ENCODE data around the gene MCEMP1. TPM values are rescaled to one million over a fixed set of nuclear protein-coding genes. Genes with fewer than 3 reads are reported as not detected.

The MCEMP1 gene
- not detected for total RNA-seq

- peaks cover 33% of the 10 kb centered on the region for H3K27me3 Mint-ChIP-seq
- DNase-seq, result no peak
- no peak within 1 kb of the TSS for H3K27ac Mint-ChIP-seq
- H3K36me3 Mint-ChIP-seq, result peaks cover 3% of the 10 kb centered on the region
- H3K4me3 Mint-ChIP-seq, result no peak within 1 kb of the TSS
- H3K4me1 Mint-ChIP-seq (ENCODE audit: low read depth), result peaks cover 48% of the 10 kb centered on the region
- POLR2A ChIA-PET, result no interaction called here
- intact Hi-C loops (cut with micrococcal nuclease), result loop anchor here (10.0 kb wide), 1 partner anchor 292 kb away; no protein-coding TSS in a partner anchor
- peaks cover 2% of the 10 kb centered on the region for H3K9me3 Mint-ChIP-seq
- CTCF ChIA-PET, result interaction anchor here (0.7 to 1.5 kb wide), 4 partner anchors 14 to 192 kb away, joined by 3 to 9 read pairs (median 4); no protein-coding TSS in a partner anchor
Measured at GRCh38 chr19:7676854-7677253, at the start of gene MCEMP1. Gene MCEMP1 (plus strand): TSS chr19:7677090. CDS start chr19:7677121, 31 bp downstream.

- POLR2A ChIA-PET, result no interaction called here
- Mint-ChIP-seq H3K4me1 (ENCODE audit: low read depth) (peaks cover 33% of the 10 kb centered on the region), H3K9me3 (no peaks in the 10 kb centered on the region), H3K4me3 (peak overlapping the region; percentile 1), H3K36me3 (peaks cover 22% of the 10 kb centered on the region), H3K27ac (no peak overlapping the region), H3K27me3 (no peaks in the 10 kb centered on the region)
- CTCF ChIA-PET, result interaction anchor here (1.5 kb wide), 1 partner anchor 59 kb away, joined by 3 read pairs; no protein-coding TSS in a partner anchor
- intact Hi-C loops (cut with micrococcal nuclease), result no loop called here
- no peak for DNase-seq
Measured at GRCh38 chr19:7627166-7627565, 49.7 kb upstream of the MCEMP1 start.

- intact Hi-C loops (cut with micrococcal nuclease), result loop anchor here (1.0 kb wide), 1 partner anchor 9 kb away; the partner anchor contains the start of gene STXBP2
- DNase-seq, result no peak
- peaks cover 14% of the 10 kb centered on the region for H3K36me3 Mint-ChIP-seq
- CTCF ChIA-PET, result interaction anchor here (0.6 to 2.7 kb wide), 3 partner anchors 52 to 820 kb away, joined by 3 to 17 read pairs (median 14); partner anchors contain the start of gene TRAPPC5
- H3K27me3 Mint-ChIP-seq, result no peaks in the 10 kb centered on the region
- POLR2A ChIA-PET, result interaction anchor here (1.0 to 1.4 kb wide), 5 partner anchors 9 to 315 kb away, joined by 3 to 10 read pairs (median 4); partner anchors contain the start of genes TIMM44 and TRAPPC5
- no peaks in the 10 kb centered on the region for H3K9me3 Mint-ChIP-seq
- H3K27ac Mint-ChIP-seq, result peak overlapping the region; percentile 93
- peaks cover 33% of the 10 kb centered on the region for H3K4me1 Mint-ChIP-seq (ENCODE audit: low read depth)
- peak overlapping the region; percentile 96 for H3K4me3 Mint-ChIP-seq
Measured at GRCh38 chr19:7628589-7629311, 48.1 kb upstream of the MCEMP1 start.

GRCh38 chr19:7629347-7630054 lies 47.4 kb upstream of the MCEMP1 start, which contains the start of the genes PET100 and XAB2:
Gene PET100 (plus strand): TSS chr19:7629793. CDS start chr19:7629834, 41 bp downstream.
Gene XAB2 (minus strand): TSS chr19:7629545. CDS start chr19:7629527, 18 bp downstream.
- Mint-ChIP-seq H3K27ac (peak within 1 kb of the TSS; percentile 93), H3K27me3 (no peaks in the 10 kb centered on the region), H3K36me3 (peaks cover 12% of the 10 kb centered on the region), H3K9me3 (no peaks in the 10 kb centered on the region), H3K4me1 (ENCODE audit: low read depth) (peaks cover 33% of the 10 kb centered on the region), H3K4me3 (peak within 1 kb of the TSS; percentile 96)
- DNase-seq, result peak; percentile 97
- POLR2A ChIA-PET, result interaction anchor here (0.5 to 1.4 kb wide), 8 partner anchors 8 to 314 kb away, joined by 3 to 10 read pairs (median 4); partner anchors contain the start of genes TIMM44 and TRAPPC5
- intact Hi-C loops (cut with micrococcal nuclease), result loop anchor here (1.0 kb wide), 1 partner anchor 8 kb away; the partner anchor contains the start of gene STXBP2
- CTCF ChIA-PET, result interaction anchor here (0.6 to 2.7 kb wide), 5 partner anchors 23 to 821 kb away, joined by 3 to 17 read pairs (median 3); partner anchors contain the start of gene TRAPPC5

GRCh38 chr19:7631577-7631976 lies 45.3 kb upstream of the MCEMP1 start:
- ChIA-PET POLR2A (no interaction called here), CTCF (no interaction called here)

GRCh38 chr19:7632340-7633203 lies 44.3 kb upstream of the MCEMP1 start:
- H3K9me3 Mint-ChIP-seq, result no peaks in the 10 kb centered on the region
- intact Hi-C loops (cut with micrococcal nuclease), result no loop called here
- POLR2A ChIA-PET, result no interaction called here

More at GRCh38 chr19:7631577-7631976, 45.3 kb upstream of the MCEMP1 start:
- no peaks in the 10 kb centered on the region for H3K9me3 Mint-ChIP-seq
- peaks cover 37% of the 10 kb centered on the region for H3K4me1 Mint-ChIP-seq (ENCODE audit: low read depth)
- intact Hi-C loops (cut with micrococcal nuclease), result no loop called here
- H3K4me3 Mint-ChIP-seq, result no peak overlapping the region
- peaks cover 12% of the 10 kb centered on the region for H3K36me3 Mint-ChIP-seq
- no peak overlapping the region for H3K27ac Mint-ChIP-seq
- DNase-seq, result no peak
- H3K27me3 Mint-ChIP-seq, result no peaks in the 10 kb centered on the region

GRCh38 chr19:7633698-7634097 lies 43.2 kb upstream of the MCEMP1 start, which contains the start of gene PCP2:
Gene PCP2 (minus strand): TSS chr19:7633719. CDS start chr19:7633457, 262 bp downstream.
- peaks cover 9% of the 10 kb centered on the region for H3K36me3 Mint-ChIP-seq
- no peaks in the 10 kb centered on the region for H3K27me3 Mint-ChIP-seq
- POLR2A ChIA-PET, result no interaction called here
- no peaks in the 10 kb centered on the region for H3K9me3 Mint-ChIP-seq
- DNase-seq, result no peak
- peaks cover 33% of the 10 kb centered on the region for H3K4me1 Mint-ChIP-seq (ENCODE audit: low read depth)
- no peak within 1 kb of the TSS for H3K4me3 Mint-ChIP-seq
- no peak within 1 kb of the TSS for H3K27ac Mint-ChIP-seq
- intact Hi-C loops (cut with micrococcal nuclease), result no loop called here
- CTCF ChIA-PET, result interaction anchor here (1.0 kb wide), 1 partner anchor 65 kb away, joined by 3 read pairs; no protein-coding TSS in a partner anchor

More at GRCh38 chr19:7632340-7633203, 44.3 kb upstream of the MCEMP1 start:
- no peak overlapping the region for H3K27ac Mint-ChIP-seq
- CTCF ChIA-PET, result no interaction called here
- peaks cover 37% of the 10 kb centered on the region for H3K4me1 Mint-ChIP-seq (ENCODE audit: low read depth)
- no peak for DNase-seq
- H3K4me3 Mint-ChIP-seq, result no peak overlapping the region
- H3K27me3 Mint-ChIP-seq, result no peaks in the 10 kb centered on the region
- peaks cover 9% of the 10 kb centered on the region for H3K36me3 Mint-ChIP-seq

DNA sequence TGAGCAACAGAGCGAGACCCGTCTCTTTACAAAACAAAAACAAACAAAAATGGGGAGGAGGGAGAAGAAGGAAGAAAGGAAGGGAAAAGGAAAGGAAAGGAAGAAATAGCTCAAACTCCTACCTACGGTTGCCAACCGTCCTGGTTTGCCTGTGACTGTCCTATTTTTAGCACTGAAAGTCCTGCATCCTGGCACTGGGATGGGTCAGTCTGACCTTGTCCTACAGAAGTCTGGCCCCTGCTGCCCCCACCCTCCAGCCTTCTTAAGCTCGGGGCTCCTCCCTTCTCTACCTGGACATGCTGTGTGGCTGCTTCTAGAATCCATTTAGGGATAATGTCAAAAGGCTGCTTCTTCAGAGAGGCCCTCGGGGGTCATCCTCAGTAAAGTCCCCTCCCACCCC lies 41.2 kb upstream of the MCEMP1 start:
- no peak for DNase-seq
- intact Hi-C loops (cut with micrococcal nuclease), result loop anchor here (5.0 kb wide), 2 partner anchors 47 to 287 kb away; partner anchors contain the start of genes SNAPC2 and TRAPPC5
- Mint-ChIP-seq H3K4me3 (no peak overlapping the region), H3K4me1 (ENCODE audit: low read depth) (peaks cover 31% of the 10 kb centered on the region), H3K9me3 (peaks cover 4% of the 10 kb centered on the region), H3K27me3 (no peaks in the 10 kb centered on the region), H3K27ac (no peak overlapping the region), H3K36me3 (peaks cover 7% of the 10 kb centered on the region)
- CTCF ChIA-PET, result interaction anchor here (1.7 kb wide), 2 partner anchors 45 to 67 kb away, joined by 5 read pairs; partner anchors contain the start of gene TRAPPC5
- POLR2A ChIA-PET, result no interaction called here

DNA sequence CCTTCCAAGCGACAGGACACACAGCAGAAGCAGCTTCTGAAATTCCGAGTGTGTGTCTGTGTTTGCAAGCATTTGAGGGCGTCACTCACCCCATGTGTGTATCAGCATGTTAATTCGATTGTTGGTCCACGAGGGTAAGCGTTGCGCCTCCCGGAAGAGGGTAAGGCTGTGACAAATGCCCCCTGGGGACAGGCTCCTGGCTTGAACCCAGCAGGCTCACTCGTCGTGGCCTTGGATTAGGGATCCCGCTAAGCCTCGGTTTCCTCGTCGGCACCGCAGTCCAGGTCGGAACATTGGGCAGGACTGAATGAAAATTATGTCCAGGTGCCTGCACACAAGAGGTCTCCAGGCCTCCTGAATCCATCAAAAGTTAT lies 40.6 kb upstream of the MCEMP1 start:
- no peak overlapping the region for H3K27ac Mint-ChIP-seq
- no peak for DNase-seq
- H3K27me3 Mint-ChIP-seq, result no peaks in the 10 kb centered on the region
- intact Hi-C loops (cut with micrococcal nuclease), result loop anchor here (5.0 kb wide), 2 partner anchors 46 to 286 kb away; partner anchors contain the start of genes SNAPC2 and TRAPPC5
- ChIA-PET CTCF (interaction anchor here (1.7 kb wide), 1 partner anchor 68 kb away, joined by 5 read pairs; no protein-coding TSS in a partner anchor), POLR2A (no interaction called here)
- H3K36me3 Mint-ChIP-seq, result peaks cover 7% of the 10 kb centered on the region
- H3K9me3 Mint-ChIP-seq, result peaks cover 4% of the 10 kb centered on the region
- peaks cover 29% of the 10 kb centered on the region for H3K4me1 Mint-ChIP-seq (ENCODE audit: low read depth)
- peak overlapping the region; percentile 79 for H3K4me3 Mint-ChIP-seq

- peaks cover 4% of the 10 kb centered on the region for H3K9me3 Mint-ChIP-seq
- intact Hi-C loops (cut with micrococcal nuclease), result loop anchor here (1.0 to 5.0 kb wide), 3 partner anchors 8 to 285 kb away; partner anchors contain the start of genes PET100, SNAPC2, TRAPPC5 and XAB2
- POLR2A ChIA-PET, result interaction anchor here (0.6 kb wide), 1 partner anchor 13 kb away, joined by 3 read pairs; no protein-coding TSS in a partner anchor
- peak; percentile 95 for DNase-seq
- H3K4me3 Mint-ChIP-seq, result peak within 1 kb of the TSS; percentile 79
- H3K4me1 Mint-ChIP-seq (ENCODE audit: low read depth), result peaks cover 29% of the 10 kb centered on the region
- peaks cover 7% of the 10 kb centered on the region for H3K36me3 Mint-ChIP-seq
- H3K27me3 Mint-ChIP-seq, result no peaks in the 10 kb centered on the region
- H3K27ac Mint-ChIP-seq, result peak within 1 kb of the TSS; percentile 79
- CTCF ChIA-PET, result interaction anchor here (1.0 to 2.0 kb wide), 5 partner anchors 15 to 68 kb away, joined by 3 to 9 read pairs (median 5); partner anchors contain the start of gene TRAPPC5
Measured at GRCh38 chr19:7636691-7637373, 40.1 kb upstream of the MCEMP1 start, which contains the start of gene STXBP2. Gene STXBP2 (plus strand): TSS chr19:7637110. CDS start chr19:7637150, 40 bp downstream.

Data from activated CD4-positive, alpha-beta memory T cell treated with anti-CD3 and anti-CD28 coated beads for 36 hours (primary cell).